Common myeloid progenitor, CD34-positive (primary cell): ENCODE data around the gene RAD51B.

Source experiments
- CTCF ChIA-PET: fragments of 350-600 bp; sonication (Branson Sonifier 250); formaldehyde crosslinking; loops from one replicate; lab custom pipeline; 2021; ENCODE audit warnings: antibody characterized with exemption; lab: Charles Lee
- POLR2A ChIA-PET: fragments of 350-600 bp; sonication (Branson Sonifier 250); formaldehyde crosslinking; loops from one replicate; lab custom pipeline; 2021; ENCODE audit warnings: antibody characterized with exemption; lab: Charles Lee
- DNase-seq, 3 donors: peaks; one replicate each; pipeline versions ENCODE4 v3.0.0 to v3.0.0-alpha.2; 2013
- H3K27ac ChIP-seq, 2 experiments: 1 replicate in 1 of 2; 2 replicates in 1 of 2; pipeline ENCODE4 v1.7.0; 2013; ENCODE audit warnings: inconsistent platforms in 2 of 2, low read length in 2 of 2, mild to moderate bottlenecking in 2 of 2, low read depth in 1 of 2, moderate library complexity in 1 of 2; ENCODE audit not compliant: severe bottlenecking in 2 of 2, insufficient read depth in 1 of 2, poor library complexity in 1 of 2
- H3K27me3 ChIP-seq, 5 experiments: replicated peaks in 2 of 5; 1 replicate in 3 of 5; 2 replicates in 2 of 5; pipeline versions ENCODE4 v1.6.1 to v1.7.0; 2013; ENCODE audit warnings: low read length in 4 of 5, mild to moderate bottlenecking in 2 of 5, moderate library complexity in 2 of 5, inconsistent platforms in 1 of 5; ENCODE audit not compliant: insufficient read depth in 5 of 5, control insufficient read depth in 4 of 5
- H3K36me3 ChIP-seq, 4 experiments: 1 replicate in 2 of 4; 2 replicates in 2 of 4; pipeline versions ENCODE4 v1.6.1 to v1.7.0; 2013; ENCODE audit warnings: low read length in 3 of 4, control low read depth in 1 of 4, mild to moderate bottlenecking in 1 of 4; ENCODE audit not compliant: control insufficient read depth in 4 of 4, insufficient read depth in 4 of 4
- H3K4me1 ChIP-seq, 4 experiments: 1 replicate in 3 of 4; 2 replicates in 1 of 4; pipeline versions ENCODE4 v1.6.1 to v1.7.1; 2013; ENCODE audit warnings: low read length in 3 of 4, mild to moderate bottlenecking in 3 of 4, control low read depth in 1 of 4, inconsistent platforms in 1 of 4, moderate library complexity in 1 of 4; ENCODE audit not compliant: control insufficient read depth in 4 of 4, insufficient read depth in 4 of 4; ENCODE audit errors: control extremely low read depth in 1 of 4
- H3K4me3 ChIP-seq, 7 experiments: 1 replicate in 4 of 7; 2 replicates in 3 of 7; pipeline versions ENCODE4 v1.5.1 to v1.7.0; 2013; ENCODE audit warnings: mild to moderate bottlenecking in 7 of 7, low read length in 6 of 7, moderate library complexity in 6 of 7, inconsistent platforms in 2 of 7, low read depth in 2 of 7, control low read depth in 1 of 7; ENCODE audit not compliant: insufficient read depth in 4 of 7, control insufficient read depth in 1 of 7; ENCODE audit errors: extremely low read depth in 1 of 7
- H3K9me3 ChIP-seq, 5 experiments: 1 replicate in 4 of 5; 2 replicates in 1 of 5; pipeline versions ENCODE4 v1.6.1 to v1.7.1; 2013; ENCODE audit warnings: low read length in 4 of 5, mild to moderate bottlenecking in 2 of 5, inconsistent platforms in 1 of 5, low read depth in 1 of 5, moderate library complexity in 1 of 5; ENCODE audit not compliant: control insufficient read depth in 4 of 5, insufficient read depth in 2 of 5; ENCODE audit errors: control extremely low read depth in 1 of 5
- WGBS: methylation state at CpG from one replicate; pipeline ENCODE4 v1.1.5; 2013; ENCODE audit not compliant: insufficient coverage; 5-methylcytosine and 5-hydroxymethylcytosine counted together

The RAD51B gene

DNA sequence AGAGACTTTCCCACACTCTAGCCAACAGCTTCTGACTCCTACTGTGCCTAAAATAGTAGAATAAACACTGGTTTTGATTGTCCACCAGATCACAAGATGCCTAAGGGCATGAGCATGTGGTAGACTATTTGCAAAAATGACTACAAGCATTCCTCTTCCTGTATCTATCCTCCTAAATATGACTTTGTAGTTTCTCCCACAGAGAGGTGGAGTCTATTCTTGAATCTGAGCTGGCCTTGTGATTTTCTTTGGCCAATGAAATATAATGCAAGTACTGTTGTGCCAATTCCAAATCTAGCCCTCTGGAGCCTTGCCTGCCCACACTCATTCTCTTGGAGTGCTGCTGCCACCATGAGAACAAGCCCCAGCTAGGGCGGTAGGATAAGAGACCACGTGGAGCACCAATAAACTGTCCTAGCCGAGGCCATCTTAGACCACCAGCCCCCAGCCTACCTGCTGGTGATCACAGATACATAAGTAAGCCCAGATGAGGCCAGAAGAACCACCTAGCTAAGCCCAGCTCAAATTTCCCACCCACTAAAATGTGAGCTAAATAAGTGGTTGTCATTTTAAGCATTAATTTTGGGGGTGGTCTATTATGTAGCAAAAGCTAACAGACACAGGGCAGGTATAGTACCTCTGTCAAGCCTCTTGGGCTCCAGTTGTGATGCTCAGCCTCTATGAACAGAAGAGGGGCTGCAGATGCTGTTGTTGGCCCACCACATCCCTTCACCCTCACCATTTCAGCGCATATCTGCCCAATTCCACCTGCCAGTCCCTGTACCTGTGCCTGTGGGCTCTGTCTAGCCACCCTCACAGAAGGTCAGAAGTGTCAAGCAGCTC, 955.4 kb downstream of the RAD51B start:
- Histone ChIP-seq H3K9me3 (peaks cover 0 to 6% (median 3%) of the 10 kb centered on the region in 5 experiments), H3K4me1 (peaks cover 8 to 42% (median 34%) of the 10 kb centered on the region in 4 experiments), H3K27me3 (no peaks in the 10 kb centered on the region), H3K36me3 (no peaks in the 10 kb centered on the region), H3K4me3 (no peak overlapping the region), H3K27ac (no peak overlapping the region)
- no peak for DNase-seq
- CTCF ChIA-PET: interaction anchor here (1.0 to 1.9 kb wide), 7 partner anchors 10 to 524 kb away, joined by 3 to 5 read pairs (median 4); no protein-coding TSS in a partner anchor
- 80% methylated on average over 1 of the region's 4 CpGs for WGBS
- POLR2A ChIA-PET: no interaction called here

DNA sequence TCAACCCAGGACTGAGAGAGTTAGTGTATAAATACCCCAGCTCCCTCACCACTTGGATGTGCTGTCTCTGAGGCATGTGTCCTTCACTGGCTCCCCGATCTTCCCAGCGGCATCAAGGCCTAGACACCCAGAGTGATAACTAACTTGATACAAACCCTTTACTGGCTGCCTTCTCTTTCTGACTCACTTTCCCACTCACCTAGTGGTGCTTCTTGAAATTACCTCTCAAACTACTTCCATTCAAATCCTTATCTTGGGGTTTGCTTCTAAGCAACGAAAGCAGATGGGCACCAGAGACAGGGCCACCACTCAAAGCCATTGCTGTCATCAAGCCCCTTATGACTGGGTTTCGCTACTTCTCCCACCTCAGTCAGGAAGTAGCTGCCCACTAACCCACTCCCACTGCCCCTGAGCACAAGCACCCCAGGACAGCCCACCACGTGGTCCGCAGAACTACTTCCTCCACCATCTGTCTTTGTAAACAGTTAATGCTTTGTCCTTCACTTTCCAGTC, 956.1 kb downstream of the RAD51B start:
- H3K27me3 ChIP-seq: no peaks in the 10 kb centered on the region
- ChIA-PET POLR2A (no interaction called here), CTCF (interaction anchor here (1.0 to 1.9 kb wide), 5 partner anchors 10 to 525 kb away, joined by 3 to 5 read pairs (median 4); no protein-coding TSS in a partner anchor)
- no peak overlapping the region for H3K27ac ChIP-seq
- no peaks in the 10 kb centered on the region for H3K36me3 ChIP-seq
- H3K4me1 ChIP-seq: peaks cover 8 to 47% (median 39%) of the 10 kb centered on the region in 4 experiments
- DNase-seq: peak in 1 of 3 donors; percentile 51
- H3K4me3 ChIP-seq: no peak overlapping the region
- H3K9me3 ChIP-seq: peaks cover 0 to 6% (median 3%) of the 10 kb centered on the region in 5 experiments
- 79% methylated on average over 5 of the region's 6 CpGs for WGBS

DNA sequence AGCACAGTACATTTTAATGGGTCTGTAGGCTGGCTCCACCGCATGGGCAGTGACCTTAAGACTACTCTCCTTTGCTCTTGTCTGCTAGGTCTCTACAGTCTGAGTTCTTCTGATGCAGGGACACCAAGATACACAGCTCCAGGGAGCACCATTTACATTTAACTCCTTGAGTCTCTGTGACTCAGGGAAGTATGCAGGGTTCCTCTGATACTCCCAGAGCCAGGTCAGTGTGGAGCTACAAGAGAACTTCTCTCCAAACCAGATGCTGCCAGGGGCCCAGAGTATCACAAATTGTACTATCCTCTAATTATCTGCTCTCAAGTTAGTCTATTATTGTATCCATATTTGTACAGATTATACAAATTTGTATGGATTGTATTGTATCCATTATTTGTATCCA, 958.1 kb downstream of the RAD51B start:
- no peak overlapping the region for H3K4me3 ChIP-seq
- H3K27me3 ChIP-seq: no peaks in the 10 kb centered on the region
- DNase-seq: no peak
- ChIA-PET POLR2A (no interaction called here), CTCF (interaction anchor here (0.6 to 1.3 kb wide), 4 partner anchors 11 to 120 kb away, joined by 3 to 4 read pairs (median 3); no protein-coding TSS in a partner anchor)
- no peaks in the 10 kb centered on the region for H3K36me3 ChIP-seq
- H3K4me1 ChIP-seq: peaks cover 5 to 47% (median 34%) of the 10 kb centered on the region in 4 experiments
- WGBS: no CpG with 5 or more reads among the region's 1 CpG
- H3K9me3 ChIP-seq: peaks cover 0 to 6% (median 3%) of the 10 kb centered on the region in 5 experiments
- no peak overlapping the region for H3K27ac ChIP-seq
